Stomach smooth muscle (tissue), 2 donors: Measurements from ENCODE around the gene P2RX2.

Experiments used
- H3K27ac ChIP-seq: one replicate; pipeline ENCODE4 v1.7.0; 2013; ENCODE audit warnings: mild to moderate bottlenecking, low read length, inconsistent platforms
- H3K27me3 ChIP-seq, 2 donors: one replicate each; pipeline ENCODE4 v1.7.0; 2013; ENCODE audit warnings: low read length in 2 of 2; ENCODE audit not compliant: insufficient read depth in 2 of 2, control insufficient read depth in 1 of 2
- H3K36me3 ChIP-seq, 2 donors: one replicate each; pipeline ENCODE4 v1.7.0; 2013; ENCODE audit warnings: low read length in 2 of 2; ENCODE audit not compliant: control insufficient read depth in 2 of 2, insufficient read depth in 2 of 2
- H3K4me1 ChIP-seq: one replicate; pipeline ENCODE4 v1.7.0; 2013; ENCODE audit warnings: low read length; ENCODE audit not compliant: control insufficient read depth, insufficient read depth
- H3K4me3 ChIP-seq, 2 donors: one replicate each; pipeline ENCODE4 v1.7.0; 2013; ENCODE audit warnings: low read length in 2 of 2
- H3K9ac ChIP-seq, 2 donors: one replicate each; pipeline ENCODE4 v1.7.0; 2013; ENCODE audit warnings: low read length in 2 of 2, mild to moderate bottlenecking in 1 of 2
- H3K9me3 ChIP-seq, 2 donors: one replicate each; pipeline ENCODE4 v1.7.0; 2013; ENCODE audit warnings: low read length in 2 of 2; ENCODE audit not compliant: control insufficient read depth in 2 of 2
- donor health status: healthy.
- donor health status: Pancreatic carcinoma.

Gene P2RX2

GRCh38 chr12:132611620-132612019 lies 7.0 kb upstream of the P2RX2 start:
- H3K9me3 ChIP-seq = peaks cover 0 to 12% of the 10 kb centered on the region in 2 donors
- H3K4me3 ChIP-seq = no peak overlapping the region
- H3K9ac ChIP-seq = no peak overlapping the region
- peaks cover 33 to 38% of the 10 kb centered on the region in 2 donors for H3K27me3 ChIP-seq
- peaks cover 16% of the 10 kb centered on the region for H3K4me1 ChIP-seq
- H3K27ac ChIP-seq = no peak overlapping the region
- no peaks in the 10 kb centered on the region for H3K36me3 ChIP-seq

- peaks cover 20% of the 10 kb centered on the region for H3K4me1 ChIP-seq
- peaks cover 39 to 48% of the 10 kb centered on the region in 2 donors for H3K27me3 ChIP-seq
- no peak overlapping the region for H3K4me3 ChIP-seq
- peaks cover 0 to 19% of the 10 kb centered on the region in 2 donors for H3K9me3 ChIP-seq
- no peak overlapping the region for H3K27ac ChIP-seq
- H3K9ac ChIP-seq = no peak overlapping the region
- no peaks in the 10 kb centered on the region for H3K36me3 ChIP-seq
These were observed 4.5 kb upstream of the P2RX2 start for GRCh38 chr12:132614029-132614428.

GRCh38 chr12:132614861-132615578 lies 3.6 kb upstream of the P2RX2 start:
- Histone ChIP-seq H3K9ac (no peak overlapping the region), H3K4me1 (peaks cover 19% of the 10 kb centered on the region), H3K4me3 (no peak overlapping the region), H3K27ac (no peak overlapping the region), H3K27me3 (peaks cover 34 to 53% of the 10 kb centered on the region in 2 donors), H3K36me3 (no peaks in the 10 kb centered on the region), H3K9me3 (peaks cover 0 to 19% of the 10 kb centered on the region in 2 donors)

GRCh38 chr12:132615579-132616038 lies 3.0 kb upstream of the P2RX2 start:
- Histone ChIP-seq H3K27ac (no peak overlapping the region), H3K9me3 (peaks cover 0 to 19% of the 10 kb centered on the region in 2 donors), H3K4me3 (no peak overlapping the region), H3K4me1 (peaks cover 13% of the 10 kb centered on the region), H3K36me3 (no peaks in the 10 kb centered on the region), H3K27me3 (peaks cover 38 to 52% of the 10 kb centered on the region in 2 donors), H3K9ac (no peak overlapping the region)

GRCh38 chr12:132617135-132617701 lies 1.4 kb upstream of the P2RX2 start:
- no peak overlapping the region for H3K27ac ChIP-seq
- peaks cover 0 to 11% of the 10 kb centered on the region in 2 donors for H3K9me3 ChIP-seq
- no peak overlapping the region for H3K9ac ChIP-seq
- H3K4me3 ChIP-seq = no peak overlapping the region
- H3K27me3 ChIP-seq = peaks cover 33 to 48% of the 10 kb centered on the region in 2 donors
- H3K36me3 ChIP-seq = no peaks in the 10 kb centered on the region
- peaks cover 16% of the 10 kb centered on the region for H3K4me1 ChIP-seq

GRCh38 chr12:132617822-132618682 lies 524 bp upstream of the P2RX2 start:
- Histone ChIP-seq H3K4me3 (peak overlapping the region in 1 of 2 donors; percentile 15), H3K9me3 (peaks cover 0 to 11% of the 10 kb centered on the region in 2 donors), H3K36me3 (no peaks in the 10 kb centered on the region), H3K9ac (no peak overlapping the region), H3K27me3 (peaks cover 33 to 48% of the 10 kb centered on the region in 2 donors), H3K27ac (no peak overlapping the region), H3K4me1 (peaks cover 25% of the 10 kb centered on the region)

- Histone ChIP-seq H3K27ac (no peak overlapping the region), H3K4me3 (no peak overlapping the region), H3K27me3 (peaks cover 33 to 48% of the 10 kb centered on the region in 2 donors)
These were observed 452 bp downstream of the P2RX2 start for GRCh38 chr12:132619071-132619385.

GRCh38 chr12:132619386-132620112 lies 973 bp downstream of the P2RX2 start:
- Histone ChIP-seq H3K4me1 (peaks cover 29% of the 10 kb centered on the region), H3K9me3 (peaks cover 0 to 11% of the 10 kb centered on the region in 2 donors), H3K36me3 (peaks cover 0 to 2% of the 10 kb centered on the region in 2 donors), H3K27ac (no peak overlapping the region), H3K9ac (no peak overlapping the region), H3K4me3 (no peak overlapping the region), H3K27me3 (peaks cover 33 to 48% of the 10 kb centered on the region in 2 donors)

More at GRCh38 chr12:132619071-132619385, 452 bp downstream of the P2RX2 start:
- peaks cover 29% of the 10 kb centered on the region for H3K4me1 ChIP-seq
- no peak overlapping the region for H3K9ac ChIP-seq
- H3K9me3 ChIP-seq = peaks cover 0 to 11% of the 10 kb centered on the region in 2 donors
- H3K36me3 ChIP-seq = no peaks in the 10 kb centered on the region

- Histone ChIP-seq H3K36me3 (peaks cover 0 to 4% of the 10 kb centered on the region in 2 donors), H3K27me3 (peaks cover 27 to 44% of the 10 kb centered on the region in 2 donors), H3K9me3 (peaks cover 0 to 11% of the 10 kb centered on the region in 2 donors), H3K27ac (no peak overlapping the region), H3K9ac (no peak overlapping the region), H3K4me3 (no peak overlapping the region), H3K4me1 (peaks cover 22% of the 10 kb centered on the region)
These were observed 1.7 kb downstream of the P2RX2 start for GRCh38 chr12:132620113-132620898.
